HAP-1 (cell line): ENCODE data around the gene CMTR1.
"Not testable (repeated sequence)": the region's sequence is repeated elsewhere in the genome, so short reads cannot be mapped to it uniquely, and the experiment has no call there.

ENCODE experiments used
- DNase-seq, 2 experiments: peaks; one replicate each; pipeline ENCODE4 v3.0.0-alpha.2; 2016 to 2020; ENCODE audit warnings: low spot score in 2 of 2
- H3K27me3 ChIP-seq: fragments of 250-450 bp; sonication (Bioruptor Pico); 2 replicates; pipeline ENCODE4 v1.5.1; 2020; ENCODE audit warnings: low read depth, mild to moderate bottlenecking, moderate library complexity
- H3K36me3 ChIP-seq: fragments of 250-450 bp; sonication (Bioruptor Pico); replicated peaks from 2 replicates; pipeline ENCODE4 v1.5.1; 2020; ENCODE audit warnings: mild to moderate bottlenecking
- H3K4me1 ChIP-seq: fragments of 250-450 bp; sonication (Bioruptor Pico); 2 replicates; pipeline ENCODE4 v1.5.1; 2020; ENCODE audit warnings: mild to moderate bottlenecking
- H3K4me3 ChIP-seq: fragments of 250-450 bp; sonication (Bioruptor Pico); 2 replicates; pipeline ENCODE4 v1.5.1; 2020; ENCODE audit warnings: mild to moderate bottlenecking, moderate library complexity
- H3K9me3 ChIP-seq: fragments of 250-450 bp; sonication (Bioruptor Pico); 2 replicates; pipeline ENCODE4 v1.5.1; 2020; ENCODE audit warnings: mild to moderate bottlenecking, moderate library complexity
- in situ Hi-C: fragments of 300-500 bp; cut with MboI; formaldehyde crosslinking; loops from 3 replicates; pipeline ENCODE4 v1.14.3; 2020; ENCODE audit warnings: low sequenced_read_pairs, inconsistent platforms, mixed read lengths

CMTR1 gene

GRCh38 chr6:37443216-37443542, 10.2 kb downstream of the CMTR1 start:
- in situ Hi-C loops, H3K27me3 ChIP-seq, DNase-seq, H3K9me3 ChIP-seq, H3K4me3 ChIP-seq, H3K4me1 ChIP-seq: not testable (repeated sequence)
- H3K36me3 ChIP-seq: peaks cover 48% of the 10 kb centered on the region

- in situ Hi-C loops: no loop called here
- no peak for DNase-seq
- Histone ChIP-seq H3K27me3 (no peaks in the 10 kb centered on the region), H3K4me3 (no peak overlapping the region), H3K36me3 (peaks cover 71% of the 10 kb centered on the region), H3K9me3 (no peaks in the 10 kb centered on the region), H3K4me1 (no peaks in the 10 kb centered on the region)
These were observed 17.0 kb downstream of the CMTR1 start for GRCh38 chr6:37449984-37450383.

- H3K27me3 ChIP-seq: no peaks in the 10 kb centered on the region
- H3K4me3 ChIP-seq: no peak overlapping the region
- H3K9me3 ChIP-seq: no peaks in the 10 kb centered on the region
- in situ Hi-C loops: no loop called here
- DNase-seq: no peak
- peaks cover 73% of the 10 kb centered on the region for H3K36me3 ChIP-seq
- H3K4me1 ChIP-seq: no peaks in the 10 kb centered on the region
These were observed 18.6 kb downstream of the CMTR1 start for GRCh38 chr6:37451441-37452193.

- H3K36me3 ChIP-seq: peaks cover 64% of the 10 kb centered on the region
- no peaks in the 10 kb centered on the region for H3K9me3 ChIP-seq
- H3K27me3 ChIP-seq: no peaks in the 10 kb centered on the region
- H3K4me1 ChIP-seq: no peaks in the 10 kb centered on the region
- in situ Hi-C loops: no loop called here
- H3K4me3 ChIP-seq: no peak overlapping the region
- DNase-seq: no peak
These were observed 19.5 kb downstream of the CMTR1 start for GRCh38 chr6:37452522-37452921.

- Histone ChIP-seq H3K36me3 (peaks cover 62% of the 10 kb centered on the region), H3K9me3 (no peaks in the 10 kb centered on the region), H3K4me3 (no peak overlapping the region), H3K27me3 (no peaks in the 10 kb centered on the region), H3K4me1 (no peaks in the 10 kb centered on the region)
- in situ Hi-C loops: no loop called here
- DNase-seq: no peak
These were observed 21.6 kb downstream of the CMTR1 start for GRCh38 chr6:37454420-37455140.

GRCh38 chr6:37456126-37456525, 23.1 kb downstream of the CMTR1 start:
- Histone ChIP-seq H3K27me3 (no peaks in the 10 kb centered on the region), H3K36me3 (peaks cover 63% of the 10 kb centered on the region), H3K4me3 (no peak overlapping the region), H3K9me3 (no peaks in the 10 kb centered on the region), H3K4me1 (no peaks in the 10 kb centered on the region)
- in situ Hi-C loops: no loop called here
- no peak for DNase-seq

- DNase-seq: no peak
- Histone ChIP-seq H3K36me3 (peaks cover 61% of the 10 kb centered on the region), H3K9me3 (no peaks in the 10 kb centered on the region), H3K4me3 (no peak overlapping the region), H3K4me1 (no peaks in the 10 kb centered on the region), H3K27me3 (no peaks in the 10 kb centered on the region)
- in situ Hi-C loops: no loop called here
These were observed 24.0 kb downstream of the CMTR1 start for GRCh38 chr6:37456816-37457560.

- no peak for DNase-seq
- no peaks in the 10 kb centered on the region for H3K9me3 ChIP-seq
- no peaks in the 10 kb centered on the region for H3K27me3 ChIP-seq
- in situ Hi-C loops: no loop called here
- H3K4me3 ChIP-seq: no peak overlapping the region
- no peaks in the 10 kb centered on the region for H3K4me1 ChIP-seq
- peaks cover 64% of the 10 kb centered on the region for H3K36me3 ChIP-seq
These were observed 27.2 kb downstream of the CMTR1 start for GRCh38 chr6:37459981-37460800.

- no peaks in the 10 kb centered on the region for H3K4me1 ChIP-seq
- no peaks in the 10 kb centered on the region for H3K27me3 ChIP-seq
- no peak overlapping the region for H3K4me3 ChIP-seq
- no peaks in the 10 kb centered on the region for H3K9me3 ChIP-seq
- no peak for DNase-seq
- in situ Hi-C loops: no loop called here
- H3K36me3 ChIP-seq: peaks cover 63% of the 10 kb centered on the region
These were observed 27.8 kb downstream of the CMTR1 start for GRCh38 chr6:37460805-37461204.

- Histone ChIP-seq H3K9me3 (no peaks in the 10 kb centered on the region), H3K4me1 (no peaks in the 10 kb centered on the region), H3K27me3 (no peaks in the 10 kb centered on the region), H3K36me3 (peaks cover 55% of the 10 kb centered on the region), H3K4me3 (no peak overlapping the region)
- in situ Hi-C loops: no loop called here
- DNase-seq: no peak
These were observed 30.1 kb downstream of the CMTR1 start for GRCh38 chr6:37463110-37463509.

GRCh38 chr6:37467718-37468117, 34.7 kb downstream of the CMTR1 start:
- Histone ChIP-seq H3K27me3 (no peaks in the 10 kb centered on the region), H3K36me3 (peaks cover 43% of the 10 kb centered on the region), H3K4me3 (no peak overlapping the region), H3K4me1 (no peaks in the 10 kb centered on the region), H3K9me3 (no peaks in the 10 kb centered on the region)
- DNase-seq: no peak
- in situ Hi-C loops: no loop called here

GRCh38 chr6:37473364-37474095, 40.5 kb downstream of the CMTR1 start:
- in situ Hi-C loops: no loop called here
- Histone ChIP-seq H3K36me3 (peaks cover 62% of the 10 kb centered on the region), H3K4me3 (no peak overlapping the region), H3K27me3 (no peaks in the 10 kb centered on the region), H3K4me1 (no peaks in the 10 kb centered on the region), H3K9me3 (no peaks in the 10 kb centered on the region)
- no peak for DNase-seq

GRCh38 chr6:37474316-37474715, 41.3 kb downstream of the CMTR1 start:
- Histone ChIP-seq H3K36me3 (peaks cover 70% of the 10 kb centered on the region), H3K27me3 (no peaks in the 10 kb centered on the region), H3K4me1 (no peaks in the 10 kb centered on the region), H3K4me3 (no peak overlapping the region), H3K9me3 (no peaks in the 10 kb centered on the region)
- in situ Hi-C loops: no loop called here
- DNase-seq: no peak
